Fibroblast of lung (primary cell): Measurements from ENCODE around the gene TGFBRAP1.

Source experiments
- CTCF ChIP-seq, 2 donors: IDR thresholded peaks in 1 of 2; conservative IDR thresholded peaks in 1 of 2; 1 replicate in 1 of 2; 2 replicates in 1 of 2; pipeline ENCODE4 v1.5.1; 2011 to 2012; ENCODE audit warnings: low read length in 2 of 2, control low read depth in 1 of 2, inconsistent platforms in 1 of 2, low read depth in 1 of 2, mild to moderate bottlenecking in 1 of 2
- EZH2 ChIP-seq: IDR thresholded peaks from 2 replicates; pipeline ENCODE4 v1.5.1; 2012; ENCODE audit warnings: low read length, control low read depth, mild to moderate bottlenecking; ENCODE audit errors: missing control alignments

- TF ChIP-seq CTCF (conservative IDR thresholded peaks at IDR 0.05 in 1 of 2, IDR thresholded peaks at IDR 0.05 in 1 of 2; ENCODE audit: low read depth in 1 of 2, low read length in 2 of 2) (no peak), EZH2 (no peak)
These were observed 92.3 kb downstream of the TGFBRAP1 start for GRCh38 chr2:105237045-105237765.
